ENCODE measurements around the gene PCNX2.

DNA sequence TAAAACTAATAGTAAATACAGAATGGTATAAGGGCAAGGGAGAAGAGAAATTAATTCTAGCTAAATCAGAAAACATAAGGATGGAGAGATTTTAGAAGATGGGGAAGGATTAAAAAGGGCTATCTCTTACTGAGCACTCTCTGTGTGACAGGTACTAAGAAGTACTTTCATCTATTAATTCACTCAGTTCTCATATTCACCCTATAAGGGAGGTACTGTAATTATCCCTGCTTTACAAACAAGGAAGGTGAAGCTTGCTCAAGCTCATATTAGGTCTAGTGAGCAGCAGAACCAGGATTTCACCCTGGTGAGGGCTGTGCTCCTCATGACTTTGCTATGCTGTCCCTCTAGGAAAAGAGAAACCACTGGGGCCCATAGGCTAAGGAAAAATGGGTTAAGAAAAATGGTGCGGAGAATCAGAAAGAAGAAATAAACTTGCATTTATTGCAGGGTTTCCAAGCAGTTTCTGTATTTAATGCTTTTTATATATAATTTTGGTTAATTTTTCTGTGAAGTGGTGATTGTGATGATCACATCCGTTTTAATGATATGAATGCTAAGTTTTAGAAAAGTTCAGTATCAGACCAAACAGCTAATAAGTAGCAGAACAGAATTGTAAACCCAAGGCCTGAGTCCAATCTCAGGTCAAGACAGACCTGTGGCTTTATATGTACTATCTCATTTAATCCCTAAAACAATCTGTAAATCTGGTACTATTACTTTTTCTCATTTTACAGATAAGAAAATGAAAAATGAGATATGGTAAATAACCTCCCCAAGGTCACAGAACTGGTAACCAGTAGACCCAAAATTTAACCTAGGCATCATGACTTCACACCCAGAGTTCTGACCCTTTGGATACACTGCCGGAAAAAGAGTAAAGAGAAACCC is 1.7 kb downstream of the PCNX2 start:
- TF ChIP-seq POLR2A (IDR thresholded peaks at IDR 0.05) (no peak), POLR2AphosphoS5 (IDR thresholded peaks at IDR 0.05) (no peak)

All from sigmoid colon (tissue), 4 donors.